Measurements from ENCODE around the gene PHLDB1. TPM values are rescaled to one million over a fixed set of nuclear protein-coding genes. Genes with fewer than 3 reads are reported as not detected.
"Not testable (repeated sequence)": the region's sequence is repeated elsewhere in the genome, so short reads cannot be mapped to it uniquely, and the experiment has no call there.

PHLDB1 gene
- total RNA-seq, result 135 and 173 TPM in 2 replicates
- polyA plus RNA-seq (2012), result 288 TPM

GRCh38 chr11:118607401-118608359, at the start of gene PHLDB1:
Gene PHLDB1 (plus strand): TSS chr11:118607615. CDS start chr11:118613837, 6,222 bp downstream.
- peak; percentile 76 for DNase-seq (ENCODE audit: low read depth)

- DNase-seq (ENCODE audit: low read depth), result no peak
Observed at GRCh38 chr11:118560806-118561205, 46.6 kb upstream of the PHLDB1 start.

GRCh38 chr11:118565051-118565450, 42.4 kb upstream of the PHLDB1 start:
- peak; percentile 24 for DNase-seq (ENCODE audit: low read depth)

- DNase-seq (ENCODE audit: low read depth), result no peak
Observed at GRCh38 chr11:118569670-118570069, 37.7 kb upstream of the PHLDB1 start.

GRCh38 chr11:118570787-118571186, 36.6 kb upstream of the PHLDB1 start:
- no peak for DNase-seq (ENCODE audit: low read depth)

- peak; percentile 30 for DNase-seq (ENCODE audit: low read depth)
Observed at GRCh38 chr11:118571701-118572060, 35.7 kb upstream of the PHLDB1 start.

GRCh38 chr11:118572061-118572980, 35.1 kb upstream of the PHLDB1 start, which contains the start of gene ARCN1:
Gene ARCN1 (plus strand): TSS chr11:118572409. CDS start chr11:118572548, 139 bp downstream.
- DNase-seq (ENCODE audit: low read depth), result peak; percentile 81

GRCh38 chr11:118572981-118573550, 34.3 kb upstream of the PHLDB1 start:
- DNase-seq (ENCODE audit: low read depth), result peak; percentile 22

DNA sequence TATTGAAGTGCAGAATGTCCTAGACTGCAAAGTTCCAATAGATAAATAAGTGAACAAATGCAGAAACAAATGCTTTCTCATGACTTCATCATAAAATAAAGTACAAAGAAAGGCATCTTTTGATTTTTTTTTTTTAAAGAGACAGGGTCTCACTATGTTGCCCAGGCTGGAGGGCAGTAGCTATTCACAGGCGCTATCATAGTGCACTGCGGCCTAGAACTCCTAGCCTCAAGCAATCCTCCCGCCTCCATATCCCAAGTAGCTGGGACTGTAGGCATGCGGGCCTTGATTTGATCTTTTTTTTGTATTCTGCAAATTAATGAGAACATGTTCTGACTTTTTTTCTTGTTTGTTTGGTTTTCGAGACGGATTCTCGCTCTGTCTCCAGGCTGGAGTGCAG, 32.8 kb upstream of the PHLDB1 start:
- DNase-seq (ENCODE audit: low read depth), result no peak

DNA sequence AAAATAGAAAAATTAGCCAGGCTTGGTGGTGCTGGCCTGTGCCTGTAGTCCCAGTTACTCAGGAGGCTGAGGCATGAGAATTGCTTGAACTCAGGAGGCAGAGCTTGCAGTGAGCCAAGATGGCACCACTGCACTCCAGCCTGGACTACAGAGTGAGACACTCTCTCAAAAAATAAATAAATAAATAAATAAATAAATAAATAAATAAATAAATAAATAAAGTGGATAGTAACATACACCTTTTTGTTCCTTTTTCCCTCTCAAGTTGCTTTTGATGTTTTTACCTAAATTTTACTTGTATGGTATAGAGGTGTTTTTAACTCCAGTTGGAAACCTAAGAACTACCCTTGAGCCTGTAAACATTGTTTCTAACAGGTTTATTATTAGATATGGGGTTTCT, 29.4 kb upstream of the PHLDB1 start:
- not testable (repeated sequence) for DNase-seq (ENCODE audit: low read depth)

GRCh38 chr11:118581057-118581456, 26.4 kb upstream of the PHLDB1 start:
- no peak for DNase-seq (ENCODE audit: low read depth)

DNA sequence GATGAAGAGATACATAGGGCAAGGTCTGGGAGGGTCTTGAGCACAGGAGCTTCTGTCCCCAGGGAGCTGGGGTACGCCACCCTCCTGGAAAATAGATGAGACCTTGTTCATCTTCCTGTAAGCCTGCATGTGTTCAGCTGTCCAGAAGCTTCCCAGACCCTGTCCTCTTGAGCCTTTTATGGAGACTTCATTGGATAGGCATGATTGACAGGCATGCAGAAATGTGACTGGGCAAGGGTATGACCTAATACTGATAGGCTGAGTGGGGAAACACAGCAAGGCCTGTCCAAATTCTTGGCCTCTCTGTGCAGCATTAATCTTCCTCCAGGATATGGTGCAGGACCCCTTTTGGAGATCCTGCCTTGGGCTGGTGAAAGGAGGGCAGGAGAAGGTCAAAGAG, 19.5 kb upstream of the PHLDB1 start:
- DNase-seq (ENCODE audit: low read depth), result peak; percentile 37

DNA sequence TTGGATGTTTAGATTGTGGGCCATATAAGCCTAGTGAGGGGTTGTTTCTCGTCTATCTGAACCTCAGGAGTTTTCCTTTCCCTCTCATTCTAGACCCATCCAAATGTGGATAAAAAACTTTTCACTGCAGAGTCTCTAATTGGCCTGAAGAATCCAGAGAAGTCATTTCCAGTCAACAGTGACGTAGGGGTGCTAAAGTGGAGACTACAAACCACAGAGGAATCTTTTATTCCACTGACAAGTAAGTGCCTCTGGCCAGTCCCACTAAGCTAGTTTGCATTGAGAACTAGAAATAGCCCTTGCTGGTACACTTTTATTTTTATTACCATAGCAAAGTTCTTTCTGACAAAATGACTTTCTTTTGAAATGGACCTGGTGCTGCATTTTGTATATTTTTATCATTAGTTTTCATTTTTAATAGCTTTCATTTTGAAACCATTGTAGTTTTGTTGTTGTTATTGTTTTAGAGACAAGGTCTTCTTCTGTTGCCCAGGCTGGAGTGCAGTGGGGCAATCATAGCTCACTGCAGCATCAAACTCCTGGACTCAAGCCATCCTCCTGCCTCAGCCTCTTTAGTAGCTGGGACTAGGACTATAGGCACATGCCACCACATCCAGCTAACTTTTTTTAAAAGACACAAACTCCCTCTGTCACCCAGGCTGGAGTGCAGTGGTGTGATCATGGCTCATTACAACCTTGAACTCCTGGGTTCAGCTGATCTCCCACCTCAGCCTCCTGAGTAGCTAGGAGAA, 14.6 kb upstream of the PHLDB1 start:
- peak; percentile 55 for DNase-seq (ENCODE audit: low read depth)

- peak; percentile 61 for DNase-seq (ENCODE audit: low read depth)
Observed at GRCh38 chr11:118594984-118595383, 12.4 kb upstream of the PHLDB1 start.

- no peak for DNase-seq (ENCODE audit: low read depth)
Observed at GRCh38 chr11:118596224-118597146, 10.9 kb upstream of the PHLDB1 start.

- no peak for DNase-seq (ENCODE audit: low read depth)
Observed at GRCh38 chr11:118597556-118597955, 9.9 kb upstream of the PHLDB1 start.

DNA sequence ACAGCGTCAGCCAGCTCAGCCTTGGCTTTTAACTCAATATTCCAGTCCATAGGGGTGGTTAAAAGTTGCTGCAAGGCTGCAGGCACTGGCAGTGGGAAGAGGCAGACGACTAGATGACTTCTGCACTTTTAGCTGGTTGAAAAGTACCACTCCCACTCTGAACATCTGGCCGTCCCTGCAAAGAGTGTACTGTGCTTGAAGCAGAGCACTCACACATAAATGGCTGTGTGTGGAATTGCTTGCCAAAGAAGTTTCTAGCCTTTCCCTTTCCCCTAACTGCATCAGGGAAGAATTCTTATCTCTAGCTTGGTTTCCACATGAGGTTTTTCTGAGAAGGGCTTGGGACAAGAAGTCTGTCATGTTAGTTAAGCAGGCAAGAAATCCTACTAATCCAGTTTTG, 5.1 kb upstream of the PHLDB1 start:
- no peak for DNase-seq (ENCODE audit: low read depth)

- DNase-seq (ENCODE audit: low read depth), result not testable (repeated sequence)
Observed at GRCh38 chr11:118603709-118604108, 3.7 kb upstream of the PHLDB1 start.

DNA sequence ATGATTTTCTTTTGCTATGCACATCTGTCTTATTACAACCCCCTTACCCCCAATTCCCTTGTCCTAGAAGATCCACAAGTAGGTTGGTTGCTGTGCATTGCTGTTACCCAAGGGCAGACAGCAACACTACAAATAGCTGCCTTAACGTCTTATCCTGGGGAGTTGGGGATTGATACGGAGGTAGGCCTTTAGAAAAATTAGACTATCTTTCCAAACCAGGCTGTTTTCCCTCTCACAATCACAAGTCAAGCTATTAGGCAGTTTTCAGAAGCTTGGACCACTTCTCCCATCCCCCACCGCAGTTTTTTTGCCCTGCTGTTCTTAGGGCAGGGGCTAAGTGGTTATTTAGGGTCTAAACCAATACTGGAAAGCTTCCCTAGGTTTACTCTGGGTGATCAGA, 2.8 kb upstream of the PHLDB1 start:
- no peak for DNase-seq (ENCODE audit: low read depth)
